ENCODE data around the gene PGD.

DNA sequence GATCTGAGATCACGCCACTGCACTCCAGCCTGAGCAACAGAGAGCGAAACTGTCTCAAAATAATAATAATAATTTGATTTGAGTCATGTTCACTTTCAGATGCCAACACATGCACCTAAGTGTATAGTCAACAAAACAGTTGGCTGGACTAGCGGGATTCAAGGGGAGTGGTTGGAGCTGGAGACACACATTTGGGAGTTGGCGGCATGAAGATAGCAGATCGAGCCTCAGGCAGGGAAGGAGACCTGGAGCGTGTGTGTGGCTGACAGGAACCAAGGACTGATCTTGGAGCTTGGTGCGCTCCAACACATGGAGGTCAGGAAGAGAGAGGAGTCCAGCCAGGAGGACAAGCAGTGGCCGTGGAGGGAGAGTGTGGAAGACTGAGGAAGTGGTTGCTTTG lies 14.6 kb upstream of the PGD start:
- TF ChIP-seq CTCF (IDR thresholded peaks at IDR 0.05) (no peak), POLR2A (IDR thresholded peaks at IDR 0.05) (no peak)
